Mesendoderm (in vitro differentiated cells): Measurements from ENCODE around the gene GMFB.
"Not testable (repeated sequence)": the region's sequence is repeated elsewhere in the genome, so short reads cannot be mapped to it uniquely, and the experiment has no call there.

Experiments used
- DNase-seq: peaks from one replicate; pipeline ENCODE4 v3.0.0; 2013
- H2AK5ac ChIP-seq: 2 replicates; pipeline ENCODE4 v1.6.1; 2013; ENCODE audit warnings: low read length, inconsistent platforms
- H2BK120ac ChIP-seq: 2 replicates; pipeline ENCODE4 v1.6.1; 2013; ENCODE audit warnings: low read depth, mild to moderate bottlenecking, low read length, moderate library complexity, mixed read lengths
- H2BK15ac ChIP-seq: replicated peaks from 2 replicates; pipeline ENCODE4 v1.6.1; 2013; ENCODE audit warnings: low read depth, mild to moderate bottlenecking, moderate library complexity
- H2BK5ac ChIP-seq: 2 replicates; pipeline ENCODE4 v1.6.1; 2013; ENCODE audit warnings: low read length, inconsistent platforms
- H3K18ac ChIP-seq: 2 replicates; pipeline ENCODE4 v1.6.1; 2013; ENCODE audit warnings: mild to moderate bottlenecking, low read length, mixed read lengths
- H3K23ac ChIP-seq: one replicate; pipeline ENCODE4 v1.6.1; 2013; ENCODE audit warnings: low read length
- H3K27ac ChIP-seq: 2 replicates; pipeline ENCODE4 v1.5.1; 2013; ENCODE audit warnings: low read depth, mild to moderate bottlenecking, inconsistent platforms, low read length, moderate library complexity
- H3K27me3 ChIP-seq: 2 replicates; pipeline ENCODE4 v1.6.1; 2013; ENCODE audit warnings: low read length, control low read depth, mild to moderate bottlenecking, inconsistent platforms; ENCODE audit not compliant: insufficient read depth, poor library complexity
- H3K36me3 ChIP-seq: 2 replicates; pipeline ENCODE4 v1.6.1; 2013; ENCODE audit warnings: low read length, inconsistent platforms; ENCODE audit not compliant: control insufficient read depth, insufficient read depth
- H3K4ac ChIP-seq: one replicate; pipeline ENCODE4 v1.6.1; 2013; ENCODE audit warnings: low read depth, mild to moderate bottlenecking, low read length, moderate library complexity
- H3K4me1 ChIP-seq: 2 replicates; pipeline ENCODE4 v1.6.1; 2013; ENCODE audit warnings: low read depth, low read length, inconsistent platforms; ENCODE audit not compliant: control insufficient read depth
- H3K4me2 ChIP-seq: 2 replicates; pipeline ENCODE4 v1.6.1; 2013; ENCODE audit warnings: low read length
- H3K4me3 ChIP-seq: 2 replicates; pipeline ENCODE4 v1.5.1; 2013; ENCODE audit warnings: mild to moderate bottlenecking, low read length
- H3K56ac ChIP-seq: one replicate; pipeline ENCODE4 v1.6.1; 2013; ENCODE audit warnings: low read length
- H3K79me1 ChIP-seq: 2 replicates; pipeline ENCODE4 v1.6.1; 2013; ENCODE audit warnings: low read length, inconsistent platforms
- H3K79me2 ChIP-seq: 2 replicates; pipeline ENCODE4 v1.6.1; 2013; ENCODE audit warnings: mild to moderate bottlenecking, low read length; ENCODE audit not compliant: control insufficient read depth, insufficient read depth
- H3K9ac ChIP-seq: 2 replicates; pipeline ENCODE4 v1.6.1; 2013; ENCODE audit warnings: low read length, inconsistent platforms
- H4K5ac ChIP-seq: one replicate; pipeline ENCODE4 v1.6.1; 2013; ENCODE audit warnings: low read length
- H4K8ac ChIP-seq: one replicate; pipeline ENCODE4 v1.6.1; 2013; ENCODE audit warnings: low read depth, mild to moderate bottlenecking, control low read depth, low read length, moderate library complexity
- WGBS: extraction: QIAGEN DNeasy Blood & Tissue Kit; methylation state at CpG from one replicate; pipeline ENCODE4 v1.1.7; 2013; ENCODE audit warnings: low lambda C conversion rate, missing lambda C conversion rate; ENCODE audit not compliant: insufficient coverage; ENCODE audit errors: extremely low coverage; 5-methylcytosine and 5-hydroxymethylcytosine counted together

The GMFB gene

GRCh38 chr14:54455363-54455762, 33.4 kb downstream of the GMFB start:
- no peak overlapping the region for H2BK5ac ChIP-seq
- H4K8ac ChIP-seq, result no peak overlapping the region
- H3K9ac ChIP-seq, result no peak overlapping the region
- no peak overlapping the region for H2BK120ac ChIP-seq
- H4K5ac ChIP-seq, result no peak overlapping the region
- no CpG with 5 or more reads among the region's 1 CpG for WGBS
- no peak overlapping the region for H3K4me3 ChIP-seq
- no peak overlapping the region for H2BK15ac ChIP-seq
- H3K79me1 ChIP-seq, result no peaks in the 10 kb centered on the region
- H3K27me3 ChIP-seq, result no peaks in the 10 kb centered on the region
- H3K23ac ChIP-seq, result no peak overlapping the region
- no peak overlapping the region for H3K18ac ChIP-seq
- H2AK5ac ChIP-seq, result no peak overlapping the region
- H3K4ac ChIP-seq, result no peak overlapping the region
- H3K56ac ChIP-seq, result no peak overlapping the region
- H3K4me1 ChIP-seq, result no peaks in the 10 kb centered on the region
- no peak for DNase-seq
- H3K4me2 ChIP-seq, result no peak overlapping the region
- no peaks in the 10 kb centered on the region for H3K79me2 ChIP-seq
- no peaks in the 10 kb centered on the region for H3K36me3 ChIP-seq
- H3K27ac ChIP-seq, result no peak overlapping the region

- not testable (repeated sequence) for H3K79me1 ChIP-seq, H3K56ac ChIP-seq, H3K27me3 ChIP-seq, H3K79me2 ChIP-seq, H3K4me2 ChIP-seq, H2BK15ac ChIP-seq, H2BK120ac ChIP-seq, H3K4me3 ChIP-seq, H3K36me3 ChIP-seq, H4K5ac ChIP-seq, H3K23ac ChIP-seq, DNase-seq, H2BK5ac ChIP-seq, H2AK5ac ChIP-seq, H3K4ac ChIP-seq, H3K27ac ChIP-seq, H3K18ac ChIP-seq, H4K8ac ChIP-seq, H3K9ac ChIP-seq, H3K4me1 ChIP-seq
- WGBS, result no CpG with 5 or more reads among the region's 5 CpGs
These were observed 34.8 kb downstream of the GMFB start for GRCh38 chr14:54453990-54454389.

DNA sequence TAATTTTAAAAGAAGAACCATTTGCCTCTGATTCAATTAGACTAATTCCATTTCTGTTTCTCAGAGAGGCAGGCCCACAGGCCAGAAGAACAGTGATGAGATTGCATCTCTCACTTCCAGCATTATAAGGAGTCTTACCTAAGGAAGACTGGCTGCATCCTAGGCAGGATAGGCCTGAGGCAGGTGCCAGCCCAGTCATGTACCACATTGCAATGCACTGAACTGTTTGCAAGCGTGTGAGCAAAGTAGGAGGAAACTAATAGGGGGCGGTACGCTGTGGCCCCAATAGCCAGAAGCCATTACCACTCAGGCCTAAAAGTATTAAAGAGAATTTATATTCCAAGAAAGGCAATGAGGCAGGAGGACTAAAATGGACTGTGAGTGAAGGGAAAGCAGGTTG, 35.5 kb downstream of the GMFB start:
- H4K5ac ChIP-seq, result no peak overlapping the region
- DNase-seq, result no peak
- H3K4me1 ChIP-seq, result no peaks in the 10 kb centered on the region
- H2BK120ac ChIP-seq, result no peak overlapping the region
- H3K79me1 ChIP-seq, result no peaks in the 10 kb centered on the region
- H3K4me2 ChIP-seq, result no peak overlapping the region
- no peak overlapping the region for H3K27ac ChIP-seq
- H3K36me3 ChIP-seq, result no peaks in the 10 kb centered on the region
- H3K4me3 ChIP-seq, result no peak overlapping the region
- no peak overlapping the region for H3K56ac ChIP-seq
- H3K18ac ChIP-seq, result no peak overlapping the region
- WGBS, result no CpG with 5 or more reads among the region's 3 CpGs
- H3K79me2 ChIP-seq, result no peaks in the 10 kb centered on the region
- H3K9ac ChIP-seq, result no peak overlapping the region
- H3K27me3 ChIP-seq, result no peaks in the 10 kb centered on the region
- no peak overlapping the region for H3K4ac ChIP-seq
- no peak overlapping the region for H2AK5ac ChIP-seq
- H4K8ac ChIP-seq, result no peak overlapping the region
- no peak overlapping the region for H2BK15ac ChIP-seq
- no peak overlapping the region for H3K23ac ChIP-seq
- H2BK5ac ChIP-seq, result no peak overlapping the region

GRCh38 chr14:54451961-54452360, 36.8 kb downstream of the GMFB start:
- Histone ChIP-seq H3K56ac (no peak overlapping the region), H2AK5ac (no peak overlapping the region), H3K79me1 (no peaks in the 10 kb centered on the region), H3K36me3 (no peaks in the 10 kb centered on the region), H4K5ac (no peak overlapping the region), H2BK5ac (no peak overlapping the region), H2BK120ac (no peak overlapping the region), H3K79me2 (no peaks in the 10 kb centered on the region), H3K18ac (no peak overlapping the region), H3K27ac (no peak overlapping the region), H4K8ac (no peak overlapping the region), H3K4ac (no peak overlapping the region), H3K4me2 (no peak overlapping the region), H3K23ac (no peak overlapping the region), H3K9ac (no peak overlapping the region), H3K4me3 (no peak overlapping the region), H3K27me3 (no peaks in the 10 kb centered on the region), H2BK15ac (no peak overlapping the region), H3K4me1 (no peaks in the 10 kb centered on the region)
- no CpG with 5 or more reads among the region's 3 CpGs for WGBS
- DNase-seq, result no peak

- DNase-seq, result no peak
- Histone ChIP-seq H3K23ac (no peak overlapping the region), H3K18ac (no peak overlapping the region), H3K4me1 (no peaks in the 10 kb centered on the region), H2BK120ac (no peak overlapping the region), H3K56ac (no peak overlapping the region), H2BK5ac (no peak overlapping the region), H3K9ac (no peak overlapping the region), H3K36me3 (no peaks in the 10 kb centered on the region), H3K79me2 (no peaks in the 10 kb centered on the region), H3K27me3 (no peaks in the 10 kb centered on the region), H3K4me3 (no peak overlapping the region), H4K5ac (no peak overlapping the region), H3K4me2 (no peak overlapping the region), H3K4ac (no peak overlapping the region), H3K79me1 (no peaks in the 10 kb centered on the region), H3K27ac (no peak overlapping the region), H4K8ac (no peak overlapping the region), H2BK15ac (no peak overlapping the region), H2AK5ac (no peak overlapping the region)
- no CpG with 5 or more reads among the region's 7 CpGs for WGBS
These were observed 37.6 kb downstream of the GMFB start for GRCh38 chr14:54451121-54451601.

DNA sequence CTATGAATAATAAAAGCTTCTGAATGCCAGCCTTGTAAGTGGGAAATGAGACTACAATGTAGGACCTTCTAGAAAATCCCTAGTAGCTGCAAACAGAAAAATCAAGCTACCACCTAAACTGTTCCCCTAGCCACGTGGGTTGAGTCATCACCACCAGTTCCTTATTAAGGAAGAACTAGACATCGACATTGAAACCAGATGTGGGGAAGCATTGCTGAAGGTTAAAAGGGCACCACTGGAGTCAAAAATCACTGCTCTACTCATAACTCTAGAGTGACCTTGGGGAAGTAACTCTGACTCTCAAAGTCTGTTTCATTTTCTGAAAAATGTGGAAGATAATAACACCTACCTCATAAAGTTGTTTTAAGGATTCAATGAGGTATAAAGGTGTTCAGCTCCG, 38.2 kb downstream of the GMFB start:
- Histone ChIP-seq H3K27me3 (no peaks in the 10 kb centered on the region), H3K18ac (no peak overlapping the region), H3K4me3 (no peak overlapping the region), H3K56ac (no peak overlapping the region), H4K5ac (no peak overlapping the region), H3K4me1 (no peaks in the 10 kb centered on the region), H2BK15ac (no peak overlapping the region), H2AK5ac (no peak overlapping the region), H3K27ac (no peak overlapping the region), H3K79me1 (no peaks in the 10 kb centered on the region), H4K8ac (no peak overlapping the region), H2BK120ac (no peak overlapping the region), H3K36me3 (no peaks in the 10 kb centered on the region), H3K4me2 (no peak overlapping the region), H2BK5ac (no peak overlapping the region), H3K79me2 (no peaks in the 10 kb centered on the region), H3K23ac (no peak overlapping the region), H3K4ac (no peak overlapping the region), H3K9ac (no peak overlapping the region)
- WGBS, result no CpG with 5 or more reads among the region's 3 CpGs
- DNase-seq, result no peak
